Activated CD4-positive, CD25-positive, alpha-beta regulatory T cell treated with anti-CD3 and anti-CD28 coated beads, Interleukin-2, amount 50 U/mL, for 16 hours (primary cell): Measurements from ENCODE around the gene ERC2.
"Not testable (repeated sequence)": the region's sequence is repeated elsewhere in the genome, so short reads cannot be mapped to it uniquely, and the experiment has no call there.

Experiments used
- DNase-seq: peaks from one replicate; pipeline ENCODE4 v3.0.0-alpha.2; 2020; ENCODE audit warnings: low read depth, low spot score

The ERC2 gene

DNA sequence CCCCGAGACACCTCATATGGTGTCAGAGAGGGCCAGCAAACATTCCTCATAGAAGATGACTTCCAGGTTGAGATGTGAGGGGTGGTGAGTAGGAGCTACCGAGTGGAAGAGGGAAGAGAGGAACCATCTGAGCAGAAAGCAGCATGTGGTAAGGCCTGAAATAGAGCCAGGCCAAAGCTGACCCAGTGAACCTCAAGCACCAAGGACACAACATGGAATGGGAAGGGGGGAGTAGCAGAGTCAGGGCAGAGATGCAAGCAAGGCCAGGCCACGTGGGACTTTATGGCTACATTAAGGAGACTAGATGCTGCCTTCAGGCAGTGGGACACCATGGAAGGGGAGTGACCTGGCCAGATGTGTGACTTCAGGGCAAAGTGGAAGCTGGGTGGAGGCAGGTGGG, 942.8 kb downstream of the ERC2 start:
- DNase-seq, result no peak

DNA sequence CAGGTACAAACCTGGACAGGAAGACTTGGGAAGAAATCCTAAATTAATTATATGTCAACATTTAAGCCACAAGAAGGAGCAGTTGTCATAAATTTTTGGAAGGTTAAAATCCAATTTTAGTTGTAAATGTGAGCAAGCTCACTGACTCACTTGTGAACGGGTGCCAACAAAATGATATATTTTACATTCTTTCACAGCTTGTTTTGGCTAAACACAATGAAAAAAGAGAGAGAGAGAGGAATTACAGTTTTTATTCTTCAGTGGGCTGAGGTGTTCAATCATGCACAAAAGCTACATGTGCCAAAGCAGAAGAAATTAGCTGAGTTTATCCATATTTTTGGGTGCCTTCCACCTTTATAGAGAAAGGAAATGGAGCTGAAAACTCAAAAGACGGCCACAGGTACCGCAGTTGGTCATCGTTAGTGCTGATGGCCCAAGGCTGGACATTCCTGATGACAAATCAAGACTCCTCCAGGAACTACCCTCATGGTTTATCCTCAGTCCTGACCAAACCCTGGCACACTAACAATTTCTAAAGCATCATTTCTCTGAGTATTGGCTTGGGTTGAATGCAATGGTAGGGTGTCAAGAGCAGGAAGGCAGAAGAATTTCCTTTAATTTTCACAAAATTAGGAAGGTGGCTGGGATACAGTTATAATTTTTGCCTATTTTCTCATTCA, 943.6 kb downstream of the ERC2 start:
- no peak for DNase-seq

DNA sequence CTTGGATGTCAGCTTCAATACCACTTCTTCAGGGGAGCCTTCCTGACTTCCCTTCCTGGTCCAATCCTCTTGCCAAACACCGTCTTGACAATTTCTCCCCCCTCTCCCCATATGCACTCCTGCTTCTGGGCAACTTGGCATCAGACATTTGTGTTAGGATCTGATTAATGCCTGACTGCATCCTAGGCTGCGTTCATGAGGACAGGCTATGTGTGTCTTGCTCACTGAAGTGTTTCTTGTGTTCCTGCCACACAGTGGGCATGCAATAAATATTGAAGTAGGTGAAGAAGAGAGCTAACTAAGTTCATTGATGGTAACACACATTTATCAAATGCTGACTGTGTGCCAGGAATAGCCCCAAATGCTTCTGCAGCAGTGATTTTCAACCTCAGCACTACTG, 944.8 kb downstream of the ERC2 start:
- no peak for DNase-seq

DNA sequence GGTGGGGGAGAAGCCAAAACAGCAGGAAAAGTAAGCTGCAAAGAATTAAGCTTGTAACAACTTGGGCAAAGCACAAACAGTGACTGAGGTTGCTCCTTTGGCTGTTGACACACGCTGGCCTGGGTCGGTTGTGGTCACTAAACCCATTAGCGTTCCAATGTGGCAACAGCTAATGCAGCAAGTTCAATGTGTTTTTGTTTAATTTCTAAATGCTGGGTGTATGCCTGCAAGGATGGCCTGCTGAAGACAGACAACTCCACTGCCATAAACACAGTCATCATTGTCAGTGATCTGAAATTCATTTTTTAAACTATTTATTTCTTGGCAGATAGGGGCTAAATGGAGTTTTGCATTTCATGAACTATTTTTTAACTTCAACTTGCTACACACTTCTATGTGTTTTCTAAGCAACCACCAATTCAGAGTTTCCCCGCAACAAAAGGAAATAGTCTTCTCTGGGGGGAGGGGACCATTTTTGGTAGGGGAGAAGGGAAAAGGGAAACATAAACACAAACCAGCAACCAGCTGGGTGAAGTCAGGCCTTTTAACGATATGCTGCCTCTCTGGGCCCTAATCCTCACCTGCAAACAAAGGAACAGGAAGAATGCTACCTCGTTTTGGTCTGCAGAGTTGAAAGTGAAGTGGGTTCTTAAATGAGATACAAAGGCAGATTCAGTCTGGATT, 946.4 kb downstream of the ERC2 start:
- DNase-seq, result no peak

DNA sequence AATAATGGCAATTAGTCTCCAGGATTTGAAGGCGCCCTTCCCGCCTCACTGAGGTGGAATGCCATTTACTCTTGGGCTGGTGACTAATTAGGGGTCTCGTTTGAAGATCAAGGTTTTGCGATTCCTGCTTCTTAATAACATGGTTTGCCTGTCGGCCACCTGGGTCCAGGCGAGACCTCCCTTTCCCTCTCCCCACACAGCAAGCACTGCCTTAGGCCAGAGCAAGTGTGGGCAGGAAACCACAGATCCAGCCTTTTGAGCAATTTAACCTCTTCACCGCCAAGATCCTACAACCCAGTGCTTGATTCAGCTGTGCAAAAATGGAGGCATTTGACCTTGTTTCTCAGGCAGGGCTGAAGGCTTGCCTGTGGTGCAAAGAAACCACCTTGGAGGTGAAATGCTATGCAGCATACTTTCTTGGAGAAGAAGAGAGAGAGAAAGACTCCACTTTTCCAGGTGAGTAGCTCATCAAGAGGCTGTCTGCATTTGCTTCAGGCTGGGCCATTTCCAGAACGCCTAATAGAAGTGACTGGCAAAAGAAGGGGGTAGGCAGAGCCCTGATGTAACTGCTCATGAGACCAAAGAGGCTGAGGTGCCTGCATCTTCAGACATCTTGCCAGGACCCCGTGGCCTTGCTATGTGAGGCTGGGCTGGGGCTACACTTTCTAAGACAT, 947.1 kb downstream of the ERC2 start:
- no peak for DNase-seq

DNA sequence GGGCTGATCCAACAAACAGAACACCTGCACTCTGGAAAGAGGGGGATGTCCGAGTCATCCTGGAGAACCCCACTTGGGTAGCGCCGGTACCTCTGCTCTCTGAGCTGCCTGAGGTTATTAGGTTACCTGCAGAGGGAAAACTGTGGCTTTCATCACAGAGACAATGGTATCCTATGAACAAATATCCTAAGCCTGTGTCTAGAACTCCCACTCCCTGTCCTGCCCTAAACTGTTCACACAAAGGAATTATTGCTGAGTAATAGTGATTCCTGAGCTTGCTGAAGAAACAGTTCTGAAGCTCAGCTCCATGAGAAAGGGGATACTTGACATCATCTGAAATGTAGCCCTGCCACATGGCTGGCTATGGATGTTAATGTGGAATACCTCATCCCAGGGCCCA, 949.2 kb downstream of the ERC2 start:
- no peak for DNase-seq

DNA sequence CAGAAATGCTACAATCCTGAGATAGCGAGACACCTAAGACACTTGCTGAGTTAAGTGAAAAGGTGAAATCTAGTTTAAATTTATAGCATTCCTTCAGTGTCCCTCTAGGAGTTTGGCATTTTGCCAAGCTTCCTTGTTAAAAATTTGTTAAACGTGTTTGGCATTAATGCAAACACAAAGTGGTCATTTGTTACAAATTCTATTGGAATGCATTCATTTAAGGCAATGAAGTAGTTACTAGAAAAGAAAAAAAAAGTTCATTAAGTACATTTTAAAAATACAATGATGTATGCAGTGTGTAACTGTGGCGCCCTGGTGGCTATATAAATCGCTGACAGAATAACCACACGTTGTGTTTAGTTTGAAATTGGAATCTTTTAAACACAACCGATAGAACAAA, 949.8 kb downstream of the ERC2 start:
- DNase-seq, result no peak

DNA sequence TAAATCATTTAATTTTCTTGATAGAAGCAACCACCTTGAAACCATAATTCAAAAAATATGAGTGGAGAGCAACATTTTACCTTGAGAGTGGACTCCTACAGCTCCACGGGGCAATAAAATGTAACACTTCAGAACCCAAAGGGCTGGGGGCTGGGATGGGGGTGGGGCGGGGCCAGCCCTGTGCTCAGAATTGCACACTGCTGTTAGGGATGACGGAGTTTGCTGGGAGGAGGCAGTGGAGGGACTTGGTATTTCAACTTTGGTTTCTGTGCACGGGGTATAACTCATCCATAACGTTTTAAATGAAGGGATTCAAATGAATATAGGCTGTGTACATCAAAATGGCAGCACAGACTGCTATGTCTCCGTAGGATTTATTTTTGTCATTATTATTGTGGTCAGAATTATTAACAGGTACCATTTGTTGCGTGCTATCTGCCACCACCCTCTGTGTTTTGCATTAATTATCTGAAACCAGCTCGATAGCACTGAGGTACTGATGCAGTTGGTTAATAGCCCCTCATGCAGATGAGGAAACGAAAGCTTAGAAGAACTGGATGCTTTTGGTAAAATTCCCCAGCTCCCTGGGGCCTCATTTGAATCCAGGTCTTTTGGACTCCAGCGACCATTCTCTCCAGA, 951.8 kb downstream of the ERC2 start:
- no peak for DNase-seq

DNA sequence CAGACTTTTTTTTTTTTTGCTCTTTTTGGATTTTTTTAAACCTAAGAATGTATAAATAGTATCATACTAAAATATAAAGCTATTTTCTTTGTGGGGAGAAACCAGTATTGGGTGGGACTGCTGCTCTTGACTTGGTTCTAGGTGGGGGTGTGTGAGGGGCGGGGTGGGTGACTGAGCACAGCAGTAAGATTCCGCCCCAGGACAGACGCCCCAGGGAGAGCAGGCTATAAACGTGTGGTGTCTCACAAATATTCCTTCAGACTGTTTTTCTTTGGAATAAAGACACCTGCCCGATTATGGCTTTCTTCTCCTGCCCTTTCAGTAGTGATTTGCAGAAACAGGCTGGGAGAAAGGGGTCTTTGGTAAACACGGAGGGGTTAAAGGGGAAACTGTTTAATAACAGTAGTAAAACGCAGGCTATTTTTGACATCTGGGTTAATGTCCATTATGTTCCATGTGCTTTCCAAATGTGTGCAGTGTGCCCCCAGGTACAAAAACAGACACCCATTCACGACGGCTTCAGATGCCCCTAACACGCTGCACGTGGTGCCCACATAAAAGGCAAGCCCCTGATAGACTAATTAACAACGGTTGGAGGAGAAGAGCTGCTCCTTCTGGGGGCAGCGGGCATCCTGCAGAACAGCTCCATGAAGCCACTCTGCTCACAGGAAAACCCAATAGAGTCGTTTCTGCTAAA, 952.6 kb downstream of the ERC2 start:
- no peak for DNase-seq

DNA sequence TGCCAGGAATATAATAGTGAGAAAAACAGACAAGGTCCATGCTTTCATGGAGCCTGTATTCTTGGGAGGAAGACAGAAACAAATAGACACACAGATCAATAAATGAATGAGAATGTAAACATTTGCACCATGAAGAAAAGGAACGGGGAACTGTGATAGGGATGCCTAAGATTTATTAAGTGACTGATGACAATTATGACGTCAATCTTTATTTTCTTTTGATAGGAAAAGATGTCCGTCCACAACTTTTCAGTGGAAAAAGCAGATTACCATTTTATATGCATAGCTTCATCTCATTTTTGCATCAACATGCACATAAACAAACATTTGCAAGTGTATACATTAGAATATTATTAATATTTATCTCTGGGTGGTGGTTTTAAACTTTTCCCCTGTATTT, 953.3 kb downstream of the ERC2 start:
- no peak for DNase-seq

DNA sequence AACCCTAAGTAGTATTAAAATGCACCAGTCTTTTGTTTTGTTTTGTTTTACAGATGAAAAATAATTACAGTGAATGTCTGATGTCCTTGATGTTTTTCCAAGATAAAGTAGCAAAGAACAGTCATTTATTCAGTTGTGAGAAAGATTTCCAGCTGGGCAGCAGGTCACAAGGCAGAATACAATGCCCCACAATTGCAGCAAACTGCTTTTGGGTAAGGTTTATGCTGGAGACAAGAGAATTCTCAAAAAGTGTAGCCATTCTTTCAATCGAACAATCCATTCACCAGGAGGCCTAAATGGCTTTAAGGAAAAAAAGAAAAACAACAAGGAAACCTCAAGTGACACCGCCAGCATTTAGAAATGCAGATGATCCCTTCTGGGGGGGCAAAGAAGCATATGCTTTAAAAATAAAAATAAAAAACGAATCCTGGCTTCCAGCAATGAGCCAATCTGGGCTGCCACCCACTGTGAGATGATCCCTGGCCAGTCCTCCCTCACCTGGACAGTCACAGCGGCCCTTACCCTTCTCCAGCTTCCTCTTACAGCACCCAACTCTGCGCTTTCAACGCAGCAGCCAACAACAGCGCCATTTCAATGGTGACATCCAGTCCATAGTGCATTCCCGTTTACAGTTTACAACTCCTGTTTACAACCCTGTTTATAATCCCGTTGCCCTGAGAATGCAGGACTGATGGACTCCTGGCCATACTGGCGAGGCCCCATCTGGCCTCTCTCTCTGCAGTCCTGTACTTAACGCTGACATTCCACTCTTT, 955.5 kb downstream of the ERC2 start:
- no peak for DNase-seq

DNA sequence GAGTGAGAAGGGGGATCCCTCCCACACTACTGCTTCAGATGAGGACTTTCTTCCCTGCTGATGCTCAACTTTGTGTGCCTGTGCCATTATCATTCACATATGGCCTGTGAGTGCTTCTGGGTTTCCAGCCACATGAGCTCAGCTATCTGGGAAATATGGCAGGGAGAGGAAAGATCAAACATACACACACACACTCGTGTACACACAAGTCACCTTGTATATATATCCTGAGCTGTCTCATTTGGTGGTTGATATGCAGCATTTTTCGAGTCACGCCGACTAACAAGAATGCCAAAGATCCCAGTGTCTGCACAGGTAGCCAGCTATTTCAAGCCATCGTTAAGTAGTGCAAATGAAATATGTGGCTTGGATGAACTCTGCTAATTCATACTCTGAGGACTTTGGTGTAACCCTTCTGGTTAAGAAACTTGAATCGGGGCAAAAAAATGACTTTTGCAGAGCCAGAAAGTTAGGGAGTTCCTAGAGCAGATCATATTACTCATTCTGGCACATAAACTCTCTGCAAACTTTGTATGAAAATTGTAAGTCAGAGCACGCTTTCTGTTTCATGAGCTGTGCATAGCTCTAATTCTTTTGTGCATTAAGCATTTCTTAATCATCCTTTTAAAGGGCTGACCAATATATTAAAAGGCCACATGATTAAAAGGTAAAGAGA, 956.2 kb downstream of the ERC2 start:
- no peak for DNase-seq

DNA sequence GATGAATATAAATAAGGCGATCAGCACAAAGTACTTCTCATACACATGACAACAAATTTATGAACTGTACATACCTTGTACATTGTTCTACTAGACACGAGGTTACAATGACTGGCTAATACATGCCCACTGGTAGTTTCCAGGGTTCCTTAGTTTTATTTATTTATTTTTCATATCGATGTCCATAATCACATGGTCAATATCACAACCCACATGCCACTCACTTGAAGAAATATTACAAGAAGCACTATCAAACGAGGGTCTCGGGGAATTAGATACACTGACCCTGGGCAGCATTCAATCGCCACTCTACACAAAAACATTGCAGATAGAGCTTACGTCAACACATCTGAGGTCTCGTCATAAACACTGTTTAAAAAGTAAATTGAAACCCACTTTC, 959.9 kb downstream of the ERC2 start:
- no peak for DNase-seq

DNA sequence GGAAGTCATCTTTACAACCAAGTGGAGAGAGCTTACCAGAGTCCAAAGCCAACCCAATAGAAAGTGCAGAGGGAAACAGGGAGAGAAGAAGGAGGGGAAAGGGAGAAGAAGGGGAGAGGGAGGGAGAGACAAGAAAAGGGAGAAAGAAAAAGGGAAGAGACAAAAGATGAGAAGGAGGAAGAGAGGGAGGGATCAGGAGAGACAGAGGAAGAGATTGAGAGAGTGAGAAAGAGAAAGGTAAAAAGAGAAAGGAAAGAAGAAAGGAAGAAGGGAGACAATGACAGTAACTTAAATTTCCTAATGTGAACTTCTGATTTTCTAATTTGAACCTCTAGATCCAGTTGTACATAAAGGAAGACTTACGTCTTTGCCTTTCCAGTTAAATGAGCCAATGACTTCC, 960.5 kb downstream of the ERC2 start:
- no peak for DNase-seq

DNA sequence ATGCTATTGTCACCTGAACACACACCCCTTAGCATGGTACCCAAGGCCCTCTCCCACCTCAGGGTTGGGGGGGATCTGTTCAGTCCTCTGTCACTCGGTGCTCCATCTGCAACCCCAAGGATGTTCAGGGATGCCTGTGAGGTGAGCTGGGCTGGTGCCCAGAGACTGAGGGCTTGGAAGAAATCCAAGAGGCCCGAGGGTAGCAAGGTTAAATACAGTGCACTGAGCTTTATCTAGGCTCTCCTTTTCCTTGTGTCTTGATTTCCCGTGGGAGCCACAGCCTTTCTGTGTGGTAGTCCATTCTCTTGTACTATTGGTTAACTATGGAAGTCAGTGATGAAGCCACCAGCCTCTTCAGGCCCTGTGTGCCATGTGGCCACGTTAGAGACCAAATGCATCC, 962.5 kb downstream of the ERC2 start:
- DNase-seq, result no peak

DNA sequence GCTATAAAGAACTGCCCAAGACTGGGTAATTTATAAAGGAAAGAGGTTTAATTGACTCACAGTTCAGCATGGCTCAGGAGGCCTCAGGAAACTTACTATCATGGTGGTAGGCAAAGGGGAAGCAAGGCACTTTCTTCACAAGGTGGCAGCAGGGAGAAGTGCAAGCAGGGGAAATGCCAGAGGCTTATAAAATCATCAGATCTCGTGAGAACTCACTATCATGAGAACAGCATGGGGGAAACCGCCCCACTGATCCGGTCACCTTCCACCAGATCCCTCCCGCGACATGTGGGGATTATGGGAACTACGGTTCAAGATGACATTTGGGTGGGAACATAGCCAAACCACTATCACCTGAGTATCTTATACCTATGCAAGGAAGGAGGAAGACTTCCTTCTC, 963.2 kb downstream of the ERC2 start:
- DNase-seq, result not testable (repeated sequence)

DNA sequence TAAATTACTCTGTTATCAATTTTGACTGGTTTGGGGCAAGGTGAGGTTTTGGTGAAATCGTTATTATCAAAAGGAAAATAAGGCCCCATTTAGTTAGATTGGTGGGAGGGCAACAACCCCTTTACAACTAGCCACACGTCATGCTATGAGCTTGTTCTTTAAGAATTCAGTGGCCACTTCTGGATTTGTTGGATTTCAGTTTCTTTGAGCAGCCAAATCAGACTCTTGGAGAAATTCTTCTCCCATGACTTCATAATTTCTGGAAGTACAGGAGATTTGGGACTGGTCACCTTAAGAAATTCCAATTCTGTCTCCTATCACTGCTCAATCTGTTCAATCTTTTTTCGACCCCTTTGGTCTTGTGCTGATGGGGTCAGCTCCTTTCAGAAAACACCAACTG, 966.4 kb downstream of the ERC2 start:
- no peak for DNase-seq

DNA sequence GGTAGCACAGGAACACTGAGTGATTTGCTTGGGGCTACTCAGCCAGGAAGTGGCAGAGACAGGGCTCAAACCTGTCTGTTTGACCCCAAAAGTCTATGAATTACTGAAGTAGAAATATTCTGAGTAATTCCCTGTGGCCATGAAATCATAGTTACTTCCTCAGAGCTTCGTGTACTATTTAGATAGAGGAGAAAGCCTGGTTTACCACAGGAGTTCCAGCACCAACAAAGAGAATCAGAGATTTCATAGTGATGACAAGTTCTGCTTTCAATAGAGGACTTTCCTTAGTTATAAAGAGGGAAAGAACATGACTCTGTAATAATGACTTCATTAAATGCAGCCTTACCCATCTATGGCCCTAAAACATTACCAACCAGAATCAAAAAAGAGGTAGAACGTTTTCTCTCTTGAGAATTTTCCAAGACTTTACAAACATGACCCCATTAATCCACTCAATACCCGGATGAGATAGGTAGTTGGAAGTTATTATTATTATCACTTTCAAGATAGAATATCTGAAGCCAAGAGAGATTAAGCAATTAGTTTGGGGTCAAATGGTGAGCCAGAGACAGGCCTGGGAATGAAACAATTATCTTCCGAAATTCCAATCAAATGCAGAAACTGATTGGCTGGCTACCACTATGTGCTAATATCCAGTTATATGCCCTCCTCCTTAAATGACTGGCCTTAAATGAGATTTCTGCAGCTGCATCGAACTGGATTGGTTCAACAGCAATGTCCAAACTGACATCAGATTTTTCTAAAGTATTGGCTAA, 967.5 kb downstream of the ERC2 start:
- DNase-seq, result no peak

DNA sequence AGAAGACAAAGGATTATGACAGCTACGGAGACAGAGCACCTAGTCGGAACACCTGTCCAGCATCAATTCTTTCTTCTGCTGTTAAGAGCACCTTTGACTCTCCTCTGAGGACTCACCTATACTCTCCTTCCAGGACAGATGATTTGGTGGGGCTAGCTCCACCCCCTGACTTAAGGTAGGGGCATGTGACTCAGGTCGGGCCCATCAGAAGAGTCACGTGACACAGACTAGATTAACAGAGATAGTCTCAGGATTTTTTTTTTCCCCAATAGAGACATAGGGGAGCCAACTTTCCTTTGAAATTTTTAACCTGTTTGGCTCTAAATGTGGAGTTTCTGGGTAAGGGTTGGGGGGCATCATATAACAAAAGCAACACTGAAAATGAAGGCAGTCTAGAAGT, 969.7 kb downstream of the ERC2 start:
- DNase-seq, result no peak

DNA sequence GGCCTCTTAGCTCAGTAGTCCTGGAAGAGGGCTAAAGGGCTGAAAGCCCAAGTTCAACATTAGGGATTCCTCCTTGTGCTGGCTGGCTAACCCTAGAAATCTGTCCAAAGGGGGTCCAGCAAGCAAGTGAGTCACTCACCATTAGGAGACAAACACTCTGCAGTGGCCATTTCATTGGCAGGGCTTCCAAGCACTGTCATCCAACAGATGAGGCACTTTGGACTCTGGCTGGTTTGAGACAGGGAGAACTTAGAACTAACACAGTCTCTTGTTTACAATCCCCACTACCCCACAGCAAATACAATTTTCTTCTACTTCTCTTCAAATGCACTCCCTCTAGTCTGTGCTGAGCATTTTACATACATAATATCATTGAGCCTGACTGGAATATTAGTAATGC, 971.0 kb downstream of the ERC2 start:
- DNase-seq, result no peak
